NCI-H748 (cell line): ENCODE measurements around the gene CSK.

Experiments
- DNase-seq: peaks from one replicate; lab custom pipeline; 2025; ENCODE audit not compliant: unreplicated experiment; lab: John Stamatoyannopoulos, UW

CSK gene

GRCh38 chr15:74799856-74800558 lies 18.1 kb downstream of the CSK start:
- peak; percentile 29 for DNase-seq

- DNase-seq: no peak
Measured at GRCh38 chr15:74800559-74801094, 18.7 kb downstream of the CSK start.

- DNase-seq: no peak
Measured at GRCh38 chr15:74801311-74801997, 19.6 kb downstream of the CSK start.

- no peak for DNase-seq
Measured at GRCh38 chr15:74802290-74802689, 20.4 kb downstream of the CSK start.

- no peak for DNase-seq
Measured at GRCh38 chr15:74802862-74803447, 21.1 kb downstream of the CSK start.

GRCh38 chr15:74804935-74805334 lies 23.1 kb downstream of the CSK start:
- no peak for DNase-seq

GRCh38 chr15:74807282-74807681 lies 25.4 kb downstream of the CSK start:
- no peak for DNase-seq

GRCh38 chr15:74808078-74808839 lies 26.4 kb downstream of the CSK start:
- DNase-seq: no peak

GRCh38 chr15:74808840-74809229 lies 27.0 kb downstream of the CSK start:
- no peak for DNase-seq

GRCh38 chr15:74809242-74809641 lies 27.4 kb downstream of the CSK start:
- DNase-seq: no peak

GRCh38 chr15:74809956-74810355 lies 28.1 kb downstream of the CSK start:
- DNase-seq: no peak

GRCh38 chr15:74812533-74812932 lies 30.7 kb downstream of the CSK start, which contains the start of gene LMAN1L:
LMAN1L (plus strand) TSS chr15:74812835; CDS start chr15:74812855, 20 bp downstream.
- DNase-seq: no peak

- DNase-seq: no peak
Measured at GRCh38 chr15:74815121-74815934, 33.4 kb downstream of the CSK start.

- no peak for DNase-seq
Measured at GRCh38 chr15:74815961-74816360, 34.1 kb downstream of the CSK start.

- peak; percentile 36 for DNase-seq
Measured at GRCh38 chr15:74816624-74817369, 34.9 kb downstream of the CSK start.

- no peak for DNase-seq
Measured at GRCh38 chr15:74817370-74817737, 35.5 kb downstream of the CSK start.

- DNase-seq: no peak
Measured at GRCh38 chr15:74820056-74820455, 38.2 kb downstream of the CSK start.

GRCh38 chr15:74821091-74821789 lies 39.4 kb downstream of the CSK start:
- no peak for DNase-seq

GRCh38 chr15:74821790-74822158 lies 39.9 kb downstream of the CSK start:
- no peak for DNase-seq
